Stimulated activated CD4-positive, alpha-beta T cell treated with anti-CD3 and anti-CD28 coated beads, Interleukin-15, amount 100 ng/mL, for 1 hour (primary cell): Measurements from ENCODE around the gene SYS1.

Experiments used
- DNase-seq, 2 donors: peaks; one replicate each; pipeline ENCODE4 v3.0.0-alpha.2; 2020; ENCODE audit warnings: low read depth in 1 of 2, low spot score in 1 of 2

SYS1 gene

DNA sequence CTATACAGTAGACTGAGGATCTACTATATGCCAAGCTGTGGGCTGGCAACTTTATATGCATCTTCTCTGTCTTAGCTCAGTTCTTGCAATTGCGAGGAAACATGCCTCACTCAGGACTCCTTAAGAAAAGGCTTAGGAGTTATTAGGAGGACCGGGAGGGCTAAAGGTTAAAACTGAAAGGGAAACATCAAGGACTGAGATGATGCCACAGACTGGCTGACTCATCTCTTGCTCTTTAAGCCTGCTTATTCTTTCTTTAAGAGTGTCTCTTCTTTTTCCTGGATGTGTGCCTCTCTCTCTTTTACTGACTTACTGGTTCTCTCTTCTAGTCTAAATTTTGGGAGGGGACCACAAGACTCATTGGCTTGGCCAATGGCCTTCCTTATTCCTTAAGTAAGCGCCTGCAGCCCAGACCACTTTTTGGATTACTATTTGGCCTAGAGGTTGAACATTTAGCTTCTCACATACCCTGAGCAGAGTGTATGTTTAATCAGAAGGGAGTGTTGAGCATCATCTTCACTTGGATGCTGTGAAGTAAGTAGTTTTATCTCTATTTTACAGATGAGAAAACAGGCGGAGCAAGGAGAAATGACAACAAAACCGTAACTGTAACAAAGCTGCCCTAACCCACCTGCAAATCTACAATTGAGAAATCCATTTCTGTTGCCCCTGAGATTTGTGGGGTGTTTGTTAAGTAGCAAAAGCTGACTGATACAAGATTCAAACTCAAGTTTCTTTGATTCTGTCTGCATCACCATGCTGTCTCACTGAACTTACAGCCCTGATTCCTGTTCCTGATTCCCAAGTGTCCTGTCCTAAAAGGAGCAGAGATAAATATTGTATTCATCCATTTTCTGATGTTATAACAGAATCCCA lies 7.5 kb upstream of the SYS1 start:
- DNase-seq = no peak

DNA sequence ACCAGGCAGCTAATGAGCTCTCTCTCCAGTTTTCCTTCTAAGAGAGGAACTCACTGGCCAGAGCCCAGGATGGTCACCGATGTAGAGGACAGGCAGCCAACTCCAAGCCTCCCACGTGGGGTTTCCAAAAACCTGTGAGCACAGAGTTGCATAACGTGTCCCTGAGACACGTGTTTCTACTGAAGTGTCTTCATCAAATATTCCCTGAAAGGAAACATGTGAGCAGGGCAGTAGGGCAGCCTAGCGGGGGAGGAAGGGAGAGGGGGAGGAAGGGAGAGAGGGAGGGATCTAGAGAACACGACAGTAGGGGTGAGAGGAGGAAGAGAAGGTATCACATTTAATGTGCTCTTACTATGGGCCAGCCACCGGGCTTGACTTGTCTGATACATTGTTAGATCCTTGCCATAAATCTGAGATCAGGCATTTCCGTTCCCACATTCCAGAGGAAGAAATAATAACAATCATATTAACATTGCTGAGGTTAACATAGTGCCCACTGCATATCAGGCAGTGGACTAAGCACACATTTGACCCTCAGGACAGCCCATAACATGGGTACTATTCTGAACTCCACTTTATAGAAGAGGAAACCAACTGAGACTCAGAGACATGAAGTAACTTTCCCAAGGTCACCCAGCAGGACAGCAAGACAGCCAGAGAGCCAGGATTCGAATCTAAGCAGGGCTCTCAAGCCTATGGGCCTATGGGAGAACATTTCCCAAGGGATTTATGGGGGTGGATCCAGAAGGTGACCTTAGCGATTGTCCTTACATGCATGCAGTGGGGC lies 4.5 kb upstream of the SYS1 start:
- DNase-seq = no peak

DNA sequence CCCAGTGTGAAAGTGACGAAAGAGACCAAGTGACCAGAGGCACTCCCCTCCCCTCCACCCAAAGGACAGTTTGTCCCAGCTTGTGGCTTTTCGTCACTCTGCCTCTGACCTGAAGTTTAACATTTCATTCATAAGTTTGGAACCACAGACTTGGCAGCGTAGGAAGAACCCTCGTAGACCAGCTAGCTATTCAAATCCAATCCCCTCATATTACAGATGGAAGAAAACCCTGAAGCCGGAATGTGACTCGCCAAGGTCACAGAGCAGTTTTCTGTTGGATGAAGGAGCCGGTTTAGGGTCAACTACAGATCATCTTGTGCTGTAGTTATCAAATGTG lies 3.9 kb upstream of the SYS1 start:
- no peak for DNase-seq

DNA sequence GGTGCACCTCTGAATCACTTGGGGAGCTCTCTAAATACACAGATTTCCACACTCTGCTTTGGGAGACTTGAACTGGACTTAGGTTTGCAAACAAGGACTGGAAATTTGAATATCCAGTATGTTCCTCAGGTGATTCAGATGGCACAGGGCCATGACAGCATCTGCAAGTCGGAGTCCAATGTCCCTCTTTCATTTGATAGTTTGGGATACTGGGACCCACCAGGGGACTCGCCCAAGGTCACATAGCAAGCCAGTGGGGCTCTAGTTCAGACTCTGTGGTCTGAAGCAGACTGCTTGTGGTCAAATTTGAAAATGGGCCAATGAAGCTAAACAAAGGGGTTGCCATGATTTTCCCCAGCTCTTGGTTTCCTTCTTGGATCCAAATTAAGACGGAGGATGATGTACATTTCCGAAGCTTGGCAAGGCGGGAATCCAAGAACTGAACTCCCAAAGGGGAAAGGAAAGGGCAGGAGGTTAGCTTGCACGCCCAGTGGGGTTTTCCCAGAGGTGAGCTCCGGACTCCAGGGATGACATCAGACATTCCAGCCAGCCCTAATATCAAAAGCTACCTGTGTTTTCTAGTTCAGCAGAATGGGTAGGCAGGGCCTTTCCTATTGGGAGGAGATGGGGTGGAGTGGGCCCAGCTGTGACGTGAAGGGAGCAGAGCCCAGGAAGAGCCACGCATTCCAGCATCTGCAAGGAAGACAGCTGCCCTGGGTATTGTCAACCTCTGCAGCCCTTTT lies 3.4 kb upstream of the SYS1 start:
- no peak for DNase-seq

DNA sequence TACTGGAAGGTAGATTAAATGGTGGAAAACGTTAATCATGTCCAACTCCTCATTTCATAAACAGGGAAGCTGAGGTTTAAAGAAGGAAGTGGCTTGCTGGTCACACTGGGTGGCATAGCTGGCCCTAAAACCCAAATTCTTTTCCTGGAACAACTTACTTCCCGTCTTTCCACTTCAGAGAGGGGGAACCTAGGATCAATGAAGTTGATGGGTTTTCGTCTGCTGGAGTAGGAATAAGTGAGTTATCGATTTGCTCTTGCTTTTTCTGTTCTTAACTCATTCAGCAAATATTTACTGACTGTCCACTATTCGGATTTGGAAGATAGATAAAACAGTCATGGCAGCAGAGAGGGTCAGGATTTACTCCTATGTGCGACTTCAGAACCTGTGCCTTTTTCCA lies 1.2 kb upstream of the SYS1 start:
- no peak for DNase-seq

DNA sequence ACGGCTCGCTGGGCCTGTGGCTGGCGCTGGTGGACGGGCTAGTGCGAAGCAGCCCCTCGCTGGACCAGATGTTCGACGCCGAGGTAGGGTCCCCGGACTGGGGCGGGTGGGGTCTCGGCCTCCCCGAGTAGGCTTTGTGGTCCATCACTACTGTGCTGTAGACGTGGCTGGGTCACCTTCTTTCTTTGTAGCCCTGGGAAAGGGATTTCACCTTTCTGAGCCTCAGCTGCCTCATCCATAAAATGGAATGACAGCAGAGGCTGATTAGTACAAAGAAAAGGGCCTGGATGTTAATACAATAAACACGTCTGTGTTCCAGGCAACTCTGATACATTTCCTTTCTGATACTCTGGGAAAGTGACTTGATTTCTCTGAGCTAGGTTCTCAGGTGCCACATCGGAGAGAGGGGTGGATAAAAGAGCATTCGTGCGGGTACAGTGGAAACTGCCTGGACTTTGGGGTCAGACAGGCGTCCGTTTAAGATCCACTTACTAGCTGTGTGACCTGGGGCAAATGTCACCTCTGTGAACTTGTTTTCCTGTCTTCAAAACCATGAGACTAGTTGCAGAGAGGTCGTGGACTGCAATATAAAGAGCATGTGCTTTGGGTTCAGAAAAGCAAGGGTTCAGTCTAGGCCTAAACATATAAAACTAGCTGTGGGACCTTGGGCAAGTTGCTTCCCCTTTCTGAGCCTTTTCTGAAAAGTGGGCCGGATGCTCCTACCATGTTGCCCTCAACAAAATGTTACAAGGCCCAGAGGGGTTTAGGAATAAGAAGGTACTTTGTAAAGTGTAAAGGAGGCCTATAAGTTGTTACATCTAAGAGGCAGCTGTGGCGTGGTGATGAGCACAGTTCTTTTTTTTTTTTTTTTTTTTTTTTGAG lies 896 bp downstream of the SYS1 start:
- DNase-seq = no peak

DNA sequence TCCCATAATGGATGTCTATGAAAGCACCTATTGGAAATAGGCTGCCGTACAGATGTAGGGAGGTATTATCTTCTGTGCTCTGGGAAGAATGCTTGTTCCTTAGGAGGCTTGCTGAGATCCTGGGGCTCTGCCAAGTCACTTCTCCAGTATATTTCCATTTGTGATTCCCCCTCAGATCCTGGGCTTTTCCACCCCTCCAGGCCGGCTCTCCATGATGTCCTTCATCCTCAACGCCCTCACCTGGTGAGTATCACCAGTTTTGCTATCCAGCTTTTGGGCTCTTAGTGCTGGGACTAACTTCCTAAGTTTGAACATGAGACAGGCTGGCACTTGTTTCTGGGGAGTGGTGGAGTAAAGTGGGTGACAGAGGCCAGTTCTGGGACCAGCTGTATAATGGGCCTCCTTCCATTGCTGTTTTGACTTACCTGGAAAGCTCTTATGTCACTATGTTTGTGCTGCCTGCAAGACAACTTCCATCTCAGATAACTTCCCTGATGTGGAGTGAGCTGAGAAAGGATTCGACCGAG lies 2.6 kb downstream of the SYS1 start:
- no peak for DNase-seq

DNA sequence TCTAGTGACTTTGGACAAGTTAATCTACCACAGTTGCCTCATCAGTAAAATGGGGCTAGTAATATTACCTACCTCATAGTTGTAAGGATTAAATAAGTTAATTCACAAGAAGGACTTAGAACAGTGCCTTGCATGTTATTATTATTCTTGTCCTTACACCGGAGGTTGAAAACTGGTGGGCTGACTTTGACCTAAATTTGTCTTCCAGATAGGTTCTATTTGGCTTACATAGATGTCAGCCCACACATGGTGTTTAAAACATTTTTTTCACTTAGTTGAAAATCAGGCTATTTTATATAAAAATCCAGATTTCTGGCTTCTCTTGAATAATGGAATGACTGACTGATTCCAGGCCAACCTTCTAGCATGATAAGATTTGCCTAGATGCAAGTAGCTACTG lies 3.2 kb downstream of the SYS1 start:
- DNase-seq = no peak

DNA sequence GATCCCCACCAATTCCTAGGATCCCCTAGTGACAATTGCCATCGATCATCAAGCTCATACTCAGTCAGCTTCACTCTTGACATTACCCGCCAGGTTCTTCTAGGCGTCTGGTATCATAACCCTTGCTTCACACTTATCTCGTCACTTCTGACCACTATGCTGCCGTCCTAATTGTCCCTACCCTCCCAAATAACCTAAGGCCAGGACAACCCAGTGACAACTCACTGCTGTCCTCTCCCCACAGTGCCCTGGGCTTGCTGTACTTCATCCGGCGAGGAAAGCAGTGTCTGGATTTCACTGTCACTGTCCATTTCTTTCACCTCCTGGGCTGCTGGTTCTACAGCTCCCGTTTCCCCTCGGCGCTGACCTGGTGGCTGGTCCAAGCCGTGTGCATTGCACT lies 3.7 kb downstream of the SYS1 start:
- DNase-seq = no peak

DNA sequence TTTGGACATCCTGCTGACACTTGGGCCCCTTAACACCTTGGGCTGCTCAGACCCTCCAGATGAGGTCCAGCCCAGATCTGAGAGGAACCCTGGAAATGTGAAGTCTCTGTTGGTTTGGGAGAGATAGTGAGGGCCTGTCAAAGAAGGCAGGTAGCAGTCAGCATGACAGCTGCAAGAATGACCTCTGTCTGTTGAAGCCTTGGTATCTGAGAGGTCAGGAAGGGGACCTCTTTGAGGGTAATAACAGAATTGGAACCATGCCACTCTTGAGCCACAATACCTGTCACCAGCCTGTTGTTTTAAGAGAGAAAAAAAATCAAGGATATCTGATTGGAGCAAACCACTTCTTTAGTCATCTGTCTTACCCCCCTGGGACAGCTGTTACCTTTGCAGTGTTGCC lies 4.2 kb downstream of the SYS1 start:
- DNase-seq = no peak

DNA sequence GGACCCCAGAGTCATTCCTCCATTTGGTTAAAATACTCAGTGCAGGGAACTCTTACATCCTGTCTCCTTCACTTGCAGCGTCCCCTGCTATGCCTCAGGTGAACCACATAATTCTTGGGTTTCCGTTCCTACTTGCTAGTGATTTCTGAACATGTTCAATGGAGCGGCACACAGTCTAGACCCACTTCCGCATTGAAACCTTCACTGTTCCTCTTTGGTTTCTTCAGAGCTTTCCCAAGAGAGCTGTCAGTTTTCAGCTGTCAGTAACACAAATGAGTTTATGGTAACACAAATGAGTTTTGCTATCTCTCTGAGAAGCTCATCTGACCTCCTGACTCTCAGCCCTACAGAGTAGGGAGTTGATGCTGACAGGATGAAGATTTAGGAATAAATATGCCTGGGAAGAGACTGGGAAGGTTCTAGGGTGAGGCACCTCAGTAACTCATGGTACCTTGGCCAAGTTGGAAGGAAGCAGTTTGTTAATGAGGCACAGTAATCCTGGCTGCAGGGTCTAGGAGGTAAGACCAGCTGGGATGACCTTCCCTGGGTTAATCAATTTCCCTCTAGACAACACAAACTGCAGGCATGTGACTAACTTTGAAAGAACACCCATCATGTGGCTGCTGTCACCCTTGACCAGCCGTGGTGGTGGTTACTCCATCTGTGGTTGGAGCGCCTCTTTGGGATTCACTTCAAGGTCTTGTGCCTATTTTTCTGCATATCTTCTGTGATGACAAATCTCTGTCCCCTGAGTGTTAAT lies 5.4 kb downstream of the SYS1 start:
- DNase-seq = no peak

DNA sequence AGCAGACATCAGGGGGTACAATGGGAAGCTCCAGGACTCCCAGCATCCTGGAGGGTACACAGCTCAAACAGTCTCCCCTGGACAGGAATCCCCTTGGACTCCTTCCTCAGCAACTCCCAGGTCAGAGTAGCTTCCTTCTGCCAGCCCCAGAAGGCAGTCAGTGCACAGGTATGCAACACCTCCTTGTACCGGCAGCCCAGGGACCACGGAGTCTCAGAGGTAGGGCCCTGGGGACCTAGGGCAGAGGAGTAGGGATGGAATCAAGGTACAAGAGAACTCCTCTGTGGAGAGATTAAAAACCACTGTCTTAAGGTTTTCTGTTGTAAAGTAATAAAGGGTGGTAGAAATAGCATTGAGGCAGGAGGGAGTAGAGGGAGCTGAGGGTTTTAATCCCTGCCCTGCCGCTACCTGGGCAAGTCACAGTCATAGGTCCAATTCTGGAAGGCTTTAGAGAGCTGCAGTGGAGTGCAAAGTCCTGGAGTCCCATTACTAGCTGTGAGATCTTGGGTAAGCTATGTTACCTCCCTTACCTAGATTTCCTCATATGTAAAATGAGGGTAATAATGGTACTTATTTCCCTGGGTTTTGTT lies 7.7 kb downstream of the SYS1 start:
- no peak for DNase-seq

DNA sequence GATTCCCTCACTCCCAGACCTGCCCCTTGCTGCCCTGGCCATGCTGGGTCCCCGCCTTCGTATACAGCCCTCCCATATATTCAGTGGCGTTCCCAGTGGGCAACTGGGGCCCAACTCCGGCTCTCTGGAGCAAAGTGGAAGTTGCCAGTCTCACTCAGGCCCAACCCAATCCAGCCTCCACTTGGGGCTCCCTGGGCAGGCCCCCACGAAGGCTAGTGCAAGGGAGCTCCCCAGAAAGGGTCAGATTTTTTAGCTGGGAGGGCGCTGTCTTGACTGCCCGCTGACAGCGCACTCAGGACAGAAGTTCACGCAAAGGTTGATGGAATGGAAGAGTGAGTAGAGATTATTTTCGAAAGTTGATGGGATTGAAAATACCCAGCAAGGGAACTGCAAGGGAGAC lies 9.3 kb downstream of the SYS1 start:
- no peak for DNase-seq

DNA sequence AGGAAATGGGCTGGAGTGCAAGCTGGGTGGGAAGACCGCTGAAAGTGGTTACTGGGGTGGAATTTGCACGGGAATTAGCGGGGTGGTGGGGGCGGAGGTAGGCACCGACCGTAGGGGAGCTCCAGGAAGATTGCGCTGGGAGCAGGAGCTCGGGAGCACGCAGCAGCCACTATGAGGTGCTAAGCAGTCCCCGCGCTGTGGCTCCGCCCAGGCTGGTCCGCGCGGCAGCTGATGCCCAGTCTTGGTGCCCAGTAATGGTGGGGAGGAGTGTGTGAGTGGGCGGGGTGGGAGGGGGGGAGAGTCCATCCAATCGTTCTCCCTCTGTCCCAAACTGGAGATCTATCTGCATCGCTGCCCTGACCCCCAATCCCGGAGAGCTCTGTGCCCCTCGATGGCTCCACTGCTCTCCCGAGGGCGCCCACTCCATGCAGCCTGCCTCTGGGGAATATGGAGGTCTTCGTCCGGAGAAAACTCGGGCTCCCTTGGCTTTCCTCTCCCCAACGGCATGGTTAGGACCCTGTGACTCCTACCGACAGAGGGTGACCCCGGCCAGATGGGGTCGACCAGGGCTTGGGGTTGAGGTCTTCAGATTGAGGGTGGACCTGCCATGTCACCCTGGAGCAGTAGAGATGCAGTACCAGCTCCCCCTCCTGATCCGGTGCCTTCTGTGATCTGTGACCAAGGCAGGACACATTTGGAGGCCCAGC lies 9.8 kb downstream of the SYS1 start:
- DNase-seq = no peak

DNA sequence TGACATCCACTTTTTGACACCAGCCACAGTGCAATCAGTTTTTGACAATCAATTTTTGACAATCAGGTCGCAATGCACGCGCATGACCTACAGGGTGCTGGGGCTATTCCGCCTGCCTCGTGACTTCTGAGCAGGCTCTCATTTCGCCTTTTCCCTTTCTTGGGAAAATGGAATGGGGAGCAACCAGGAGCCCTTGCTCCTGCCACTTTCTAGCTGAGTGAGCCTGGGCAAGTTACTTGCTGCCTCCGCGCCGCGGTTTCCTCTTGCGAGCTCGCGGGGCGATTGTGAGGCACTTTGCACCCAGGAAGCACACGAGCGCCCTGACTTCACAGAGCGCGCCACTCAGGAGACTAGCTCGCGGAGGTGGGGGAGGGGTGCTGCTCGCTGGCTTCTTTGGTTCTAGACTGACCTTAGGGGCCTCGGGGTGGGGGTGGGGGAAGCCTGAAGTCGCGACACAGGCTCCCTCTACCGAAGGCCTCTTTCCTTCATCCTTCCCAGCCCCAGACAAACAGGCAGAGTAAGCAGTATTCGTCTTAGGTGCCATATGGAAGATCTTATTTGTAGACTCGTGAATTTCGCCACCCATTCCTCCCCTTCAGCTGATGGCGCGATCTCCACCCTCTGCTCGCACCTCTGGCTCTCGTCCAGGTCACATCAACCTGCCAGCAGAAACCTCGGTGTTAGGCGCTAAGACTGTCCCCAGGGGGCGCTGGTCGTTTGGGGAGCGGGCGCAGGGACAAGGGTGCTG lies 10.6 kb downstream of the SYS1 start:
- peak; percentile 79 to 84 for DNase-seq

DNA sequence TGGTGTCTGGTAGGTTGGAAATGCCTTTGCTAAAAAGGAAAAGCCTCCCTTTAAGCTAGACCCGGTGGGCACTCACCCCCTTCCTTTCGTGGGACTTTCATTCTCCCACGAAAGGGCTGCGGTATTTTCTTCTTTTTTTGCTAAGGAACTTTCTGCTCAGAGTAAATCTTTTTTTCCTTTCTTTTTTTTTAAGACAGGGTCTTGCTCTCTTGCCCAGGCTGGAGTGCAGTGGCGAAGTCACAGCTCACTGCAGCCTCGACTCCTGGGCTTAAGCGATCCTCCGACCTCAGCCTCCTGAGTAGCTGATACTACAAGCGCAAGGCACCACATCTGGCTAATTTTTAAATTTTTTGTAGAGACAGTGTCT lies 11.1 kb downstream of the SYS1 start:
- no peak for DNase-seq

DNA sequence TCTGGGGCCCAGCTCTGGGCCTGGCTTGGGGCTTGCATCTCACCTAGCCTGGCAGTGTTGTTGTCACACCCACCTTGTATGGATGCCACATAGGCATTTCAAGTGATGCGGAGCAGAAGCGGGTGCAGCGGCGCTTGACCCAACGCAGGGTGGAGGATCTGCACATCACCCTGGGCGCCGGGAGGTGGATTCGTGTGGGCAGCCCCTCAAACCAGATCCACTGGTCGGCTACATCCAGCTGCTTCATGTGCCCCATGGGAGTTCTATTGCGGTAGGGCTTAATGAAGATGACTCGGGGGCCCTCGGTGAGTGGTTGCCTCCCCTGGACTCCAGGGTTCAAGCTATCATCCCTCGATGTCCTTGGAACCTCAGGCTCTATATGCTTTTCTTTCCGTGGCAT lies 12.0 kb downstream of the SYS1 start:
- no peak for DNase-seq

DNA sequence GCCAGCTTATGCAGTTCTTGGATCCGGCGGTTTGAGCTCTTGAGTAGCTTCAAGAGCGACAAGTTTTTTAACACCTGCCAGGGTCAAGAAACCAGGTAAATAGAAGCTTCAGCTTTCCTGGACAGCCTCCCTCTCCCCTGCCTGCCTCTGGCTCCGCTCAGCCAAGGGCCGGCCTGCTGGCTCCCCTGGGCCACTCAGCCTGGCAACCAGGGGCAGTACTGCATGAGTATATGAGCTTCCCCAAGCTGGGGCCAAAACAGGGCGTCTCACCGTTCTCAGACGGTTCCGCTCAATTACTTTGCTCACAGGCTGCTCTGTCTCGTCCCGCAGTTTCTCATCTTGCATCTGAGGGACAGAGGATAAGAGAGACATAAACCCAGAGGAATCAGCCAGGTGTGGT lies 14.3 kb downstream of the SYS1 start:
- no peak for DNase-seq
